AG04449 (cell line): ENCODE data around the gene PTTG1IP2.

ENCODE experiments used
- CTCF ChIA-PET: fragments of 350-600 bp; formaldehyde crosslinking; extraction: SDS; loops from one replicate; lab custom pipeline; 2021; ENCODE audit warnings: antibody characterized with exemption; lab: Yijun Ruan, JAX
- POLR2A ChIA-PET: fragments of 400-600, 350-600 bp; formaldehyde crosslinking; extraction: SDS; loops from one replicate; lab custom pipeline; 2020; ENCODE audit warnings: antibody characterized with exemption, inconsistent platforms; lab: Yijun Ruan, JAX
- DNase-seq: peaks from one replicate; pipeline ENCODE4 v3.0.0-alpha.2; 2010; ENCODE audit warnings: low read depth, low spot score
- H3K4me3 ChIP-seq: 2 replicates; pipeline ENCODE4 v1.5.1; 2011; ENCODE audit warnings: low read depth, mild to moderate bottlenecking, control low read depth, low read length
- TF ChIP-seq, protein P1 (sequence below): IDR thresholded peaks from one replicate; pipeline ENCODE4 v1.5.1; 2011; ENCODE audit warnings: mild to moderate bottlenecking, moderate library complexity, low read length, control low read depth, inconsistent platforms; ENCODE audit not compliant: insufficient read depth; ENCODE audit errors: missing control alignments

Gene PTTG1IP2

GRCh38 chr7:90469554-90469953 is at the start of gene PTTG1IP2:
PTTG1IP2 (plus strand) TSS chr7:90469639; CDS start chr7:90469787, 148 bp downstream.
- no peak within 1 kb of the TSS for H3K4me3 ChIP-seq
- ChIA-PET CTCF (interaction anchor here (1.0 kb wide), 1 partner anchor 14 kb away, joined by 3 read pairs; no protein-coding TSS in a partner anchor), POLR2A (no interaction called here)
- TF ChIP-seq, protein P1, sequence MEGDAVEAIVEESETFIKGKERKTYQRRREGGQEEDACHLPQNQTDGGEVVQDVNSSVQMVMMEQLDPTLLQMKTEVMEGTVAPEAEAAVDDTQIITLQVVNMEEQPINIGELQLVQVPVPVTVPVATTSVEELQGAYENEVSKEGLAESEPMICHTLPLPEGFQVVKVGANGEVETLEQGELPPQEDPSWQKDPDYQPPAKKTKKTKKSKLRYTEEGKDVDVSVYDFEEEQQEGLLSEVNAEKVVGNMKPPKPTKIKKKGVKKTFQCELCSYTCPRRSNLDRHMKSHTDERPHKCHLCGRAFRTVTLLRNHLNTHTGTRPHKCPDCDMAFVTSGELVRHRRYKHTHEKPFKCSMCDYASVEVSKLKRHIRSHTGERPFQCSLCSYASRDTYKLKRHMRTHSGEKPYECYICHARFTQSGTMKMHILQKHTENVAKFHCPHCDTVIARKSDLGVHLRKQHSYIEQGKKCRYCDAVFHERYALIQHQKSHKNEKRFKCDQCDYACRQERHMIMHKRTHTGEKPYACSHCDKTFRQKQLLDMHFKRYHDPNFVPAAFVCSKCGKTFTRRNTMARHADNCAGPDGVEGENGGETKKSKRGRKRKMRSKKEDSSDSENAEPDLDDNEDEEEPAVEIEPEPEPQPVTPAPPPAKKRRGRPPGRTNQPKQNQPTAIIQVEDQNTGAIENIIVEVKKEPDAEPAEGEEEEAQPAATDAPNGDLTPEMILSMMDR, result no peak
- no peak for DNase-seq

- no peak overlapping the region for H3K4me3 ChIP-seq
- DNase-seq, result no peak
- ChIA-PET CTCF (interaction anchor here (1.4 to 8.8 kb wide), 6 partner anchors 8 to 268 kb away, joined by 3 to 77 read pairs (median 10); partner anchors contain the start of gene STEAP1), POLR2A (no interaction called here)
- TF ChIP-seq, protein P1, result no peak
Observed at GRCh38 chr7:90421651-90422050, 47.8 kb upstream of the PTTG1IP2 start.

GRCh38 chr7:90424720-90425119 is 44.7 kb upstream of the PTTG1IP2 start:
- ChIA-PET POLR2A (no interaction called here), CTCF (interaction anchor here (0.9 to 5.6 kb wide), 4 partner anchors 13 to 271 kb away, joined by 3 to 29 read pairs (median 6); partner anchors contain the start of gene STEAP1)
- TF ChIP-seq, protein P1, result no peak
- DNase-seq, result no peak
- no peak overlapping the region for H3K4me3 ChIP-seq

GRCh38 chr7:90425376-90425775 is 44.1 kb upstream of the PTTG1IP2 start:
- no peak overlapping the region for H3K4me3 ChIP-seq
- no peak for DNase-seq
- TF ChIP-seq, protein P1, result no peak
- CTCF ChIA-PET, result interaction anchor here (0.9 to 8.6 kb wide), 2 partner anchors 20 to 272 kb away, joined by 3 to 97 read pairs; partner anchors contain the start of gene STEAP1
- POLR2A ChIA-PET, result no interaction called here

DNA sequence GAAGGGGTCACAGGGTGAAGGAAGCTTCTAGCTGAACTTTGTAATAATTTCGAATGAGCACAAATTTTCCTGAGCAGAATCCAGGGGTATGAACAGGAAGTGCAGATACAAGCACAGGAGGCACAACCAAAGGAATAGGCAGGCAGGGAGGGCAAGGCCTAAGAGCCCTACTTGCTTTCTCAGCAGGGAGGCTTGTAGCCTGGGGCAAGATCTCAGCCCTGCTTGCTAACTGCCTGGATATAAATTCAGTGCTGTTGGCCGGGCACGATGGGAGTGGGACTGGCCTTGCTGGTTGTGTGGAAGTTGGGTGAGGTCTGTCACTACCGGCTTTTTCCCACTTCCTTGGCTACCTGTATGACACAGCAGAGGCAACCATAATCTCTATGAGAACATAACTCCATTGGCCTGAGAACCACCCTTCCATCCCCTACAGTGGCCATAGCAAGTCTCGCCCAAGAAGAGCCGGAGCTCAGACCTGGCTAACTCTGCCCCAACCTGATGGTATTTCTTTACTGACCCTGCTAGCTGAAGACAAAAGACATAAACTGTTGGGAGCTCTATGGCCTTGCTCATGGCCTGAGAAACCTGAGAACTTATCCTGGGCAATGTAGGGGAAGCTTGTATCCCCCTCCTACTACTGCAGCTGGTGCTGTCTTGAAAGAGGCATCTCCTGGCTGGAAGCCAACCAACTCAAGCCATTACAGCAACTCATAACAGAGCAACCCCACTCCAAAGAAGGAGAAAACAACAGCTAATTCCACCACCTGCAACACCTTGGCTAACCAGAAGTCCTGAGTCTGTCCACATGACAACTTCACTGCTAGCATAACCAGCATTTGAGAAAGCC is 38.6 kb upstream of the PTTG1IP2 start:
- TF ChIP-seq, protein P1, result no peak
- no peak overlapping the region for H3K4me3 ChIP-seq
- no peak for DNase-seq
- CTCF ChIA-PET, result interaction anchor here (0.6 to 8.6 kb wide), 8 partner anchors 8 to 289 kb away, joined by 3 to 97 read pairs (median 4); partner anchors contain the start of gene STEAP1
- POLR2A ChIA-PET, result no interaction called here

DNA sequence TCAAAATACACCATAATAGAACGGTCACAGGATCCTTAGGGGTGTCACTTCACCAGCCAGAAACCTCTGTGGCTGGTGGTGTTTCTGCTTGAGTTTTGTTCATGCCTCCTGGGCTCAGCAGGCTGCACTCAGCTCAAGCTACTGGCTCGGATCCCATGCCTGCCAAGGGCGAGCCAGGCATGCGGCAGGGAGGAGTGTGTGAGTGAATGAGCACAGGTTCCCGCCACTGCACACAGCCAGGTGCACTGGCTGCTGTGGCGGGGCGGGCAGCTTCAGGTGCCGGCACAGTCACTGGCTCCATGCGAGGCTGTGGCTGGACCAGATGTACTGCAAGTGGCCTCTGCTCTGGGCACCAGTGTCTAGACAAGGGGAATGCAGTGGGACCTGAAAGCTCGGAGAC is 36.7 kb upstream of the PTTG1IP2 start:
- DNase-seq, result no peak
- ChIA-PET CTCF (interaction anchor here (6.4 to 8.6 kb wide), 2 partner anchors 16 to 279 kb away, joined by 77 to 97 read pairs; partner anchors contain the start of gene STEAP1), POLR2A (no interaction called here)
- TF ChIP-seq, protein P1, result no peak
- no peak overlapping the region for H3K4me3 ChIP-seq
